HG03354 (cell line): ENCODE results near the gene NCAPH2.

Experiments used
- ATAC-seq: cut with Tn5 transposase; IDR thresholded peaks from one replicate; pipeline ENCODE4 v1.9.1; 2021; ENCODE audit warnings: mild to moderate bottlenecking; ENCODE audit not compliant: unreplicated experiment, poor library complexity, severe bottlenecking

NCAPH2 gene

DNA sequence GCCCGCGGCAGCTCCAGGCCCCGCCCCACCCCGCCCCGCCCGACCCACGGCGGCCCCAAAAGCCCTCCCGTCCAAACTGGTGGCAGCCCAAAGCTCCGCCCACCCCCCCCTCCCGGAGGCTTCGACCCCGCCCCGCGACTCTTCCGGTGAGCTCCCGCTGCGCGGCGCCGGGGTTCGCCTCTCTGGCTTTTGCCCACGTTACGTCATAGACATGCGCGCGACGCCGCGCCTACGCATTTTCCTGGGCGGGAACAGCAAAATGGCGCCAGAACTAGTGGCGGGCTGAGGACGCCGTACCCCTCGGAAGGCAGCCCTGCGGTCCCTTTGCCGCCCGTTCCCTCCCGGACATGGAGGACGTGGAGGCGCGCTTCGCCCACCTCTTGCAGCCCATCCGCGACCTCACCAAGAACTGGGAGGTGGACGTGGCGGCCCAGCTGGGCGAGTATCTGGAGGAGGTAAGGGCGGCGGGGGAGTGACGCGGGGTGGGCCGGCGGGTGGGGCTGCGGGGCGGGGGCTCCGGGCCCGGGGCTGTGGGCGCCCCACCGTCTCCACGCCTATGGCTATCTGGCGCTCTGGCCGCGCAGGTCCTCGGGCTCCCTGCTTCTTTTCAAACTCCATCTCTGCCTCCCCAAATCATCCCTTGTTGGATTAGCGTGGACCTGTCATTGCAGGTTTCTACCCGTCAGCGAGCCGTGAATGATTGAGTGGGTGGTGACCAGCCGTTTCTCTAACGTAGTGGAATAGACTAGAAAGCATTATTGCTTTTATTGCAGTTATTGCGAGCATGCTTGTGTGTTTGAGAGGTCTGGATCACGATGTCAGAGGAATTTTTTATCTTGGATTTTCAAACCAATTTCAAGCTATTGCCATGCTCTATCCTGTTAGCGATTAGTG is at the start of gene NCAPH2:
NCAPH2 (plus strand) TSS at position 234 of the 894 bp plus-strand sequence; CDS start at position 348, 114 bp downstream.
- peak; percentile 73 for ATAC-seq

- no peak for ATAC-seq
These were observed 49.0 kb upstream of the NCAPH2 start for GRCh38 chr22:50459016-50459415.

DNA sequence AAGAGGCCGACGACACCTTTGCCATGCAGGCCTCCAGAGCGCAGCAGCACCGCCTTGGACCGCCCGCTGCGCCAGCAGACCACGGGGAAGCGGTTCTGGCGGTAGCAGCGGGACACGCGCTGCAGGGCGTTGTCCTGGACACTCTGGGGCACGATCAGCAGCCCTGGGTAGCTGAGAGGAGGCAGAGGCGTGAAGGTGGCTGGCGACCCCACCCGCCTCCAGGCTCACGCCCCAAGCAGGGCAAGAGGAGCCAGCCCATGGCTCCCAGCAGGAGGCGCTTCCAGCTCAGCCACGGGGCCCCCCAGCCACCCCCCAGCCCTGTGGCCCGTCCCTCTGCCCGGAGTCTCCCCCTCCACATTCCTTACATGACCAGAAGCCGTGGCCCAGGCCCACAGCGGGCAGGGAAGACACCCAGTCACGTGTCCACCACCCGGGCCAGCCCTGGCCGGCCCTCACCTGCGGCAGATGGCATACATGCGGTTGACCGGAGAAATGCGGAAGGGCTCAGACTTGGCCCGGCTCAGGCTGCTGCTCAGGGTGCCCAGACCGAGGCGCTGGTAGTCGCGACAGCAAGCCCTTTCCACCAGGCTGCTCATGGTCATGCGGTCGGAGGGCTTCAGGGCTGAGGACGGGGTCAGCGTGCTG is 48.4 kb upstream of the NCAPH2 start:
- no peak for ATAC-seq

DNA sequence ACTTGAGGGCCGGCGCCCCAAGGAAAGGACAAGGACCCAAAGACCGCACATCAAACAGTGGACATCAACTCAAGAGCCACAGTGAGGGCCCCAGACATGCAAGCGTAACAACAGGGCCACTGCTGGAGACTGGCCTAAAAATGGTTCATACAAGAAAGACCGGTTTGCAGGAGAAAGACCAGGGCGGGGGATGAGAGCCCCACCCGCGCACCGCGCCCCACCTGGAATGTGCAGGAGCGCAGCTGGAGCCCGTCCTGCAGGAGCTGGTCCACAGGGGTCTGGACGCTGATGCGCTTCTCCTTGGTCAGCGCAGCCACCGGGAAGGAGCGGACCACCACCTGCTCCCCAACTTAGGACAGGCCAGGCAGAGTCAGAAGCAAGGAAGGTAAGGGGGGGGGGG is 47.1 kb upstream of the NCAPH2 start:
- no peak for ATAC-seq

DNA sequence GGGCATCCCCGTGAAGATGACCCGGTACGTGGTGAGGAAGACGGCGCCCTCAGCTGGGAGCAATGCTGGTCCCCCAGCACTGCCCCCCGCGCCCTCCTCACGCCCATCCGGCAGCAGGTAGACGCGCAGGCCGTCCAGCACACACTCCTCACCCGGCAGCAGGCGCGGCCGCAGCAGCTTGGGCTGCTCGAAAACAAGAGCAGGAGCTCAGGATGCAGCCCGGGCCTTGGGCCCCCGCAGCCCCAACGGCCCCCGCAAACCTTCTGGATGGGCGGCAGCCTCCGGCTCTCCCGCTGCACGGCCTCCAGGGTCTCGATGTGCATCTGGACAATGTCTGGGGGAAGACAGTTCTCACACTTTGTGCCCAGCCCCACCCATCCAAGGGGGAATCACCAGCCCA is 46.5 kb upstream of the NCAPH2 start:
- no peak for ATAC-seq

- no peak for ATAC-seq
These were observed 46.0 kb upstream of the NCAPH2 start for GRCh38 chr22:50461979-50462540.

DNA sequence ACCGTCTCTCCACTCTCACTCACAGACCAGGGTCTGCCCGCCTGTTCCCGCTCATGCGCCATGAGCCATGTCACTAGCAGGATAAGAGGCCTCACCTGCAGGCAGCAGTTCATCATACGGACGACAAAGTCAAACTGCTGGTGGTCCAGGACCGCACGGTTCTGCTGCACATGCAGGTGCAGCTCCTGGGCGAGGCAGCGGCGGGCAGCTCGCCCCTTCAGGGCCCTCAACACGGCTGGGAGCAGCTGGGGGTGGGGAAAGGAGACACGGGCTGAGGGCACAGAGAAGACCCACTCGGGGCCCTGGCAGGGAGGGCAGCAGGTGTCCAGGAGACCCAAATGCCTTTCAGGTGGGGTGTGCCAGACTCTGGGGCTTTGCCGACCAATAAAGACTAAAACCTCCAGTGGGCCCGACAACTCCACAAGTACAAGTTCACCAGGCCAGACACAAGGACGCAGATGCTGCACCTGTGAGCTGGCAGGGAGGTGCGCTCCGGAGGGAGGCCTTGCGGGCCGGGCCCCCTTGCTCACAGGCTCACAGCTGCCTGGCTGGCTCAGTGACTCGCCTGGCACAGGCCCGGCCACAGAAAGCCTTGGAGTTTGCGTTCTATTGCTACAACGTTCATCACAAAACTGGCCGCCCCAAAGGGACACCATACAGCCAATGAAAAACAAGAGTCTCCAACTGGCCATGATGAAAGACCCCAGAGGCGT is 44.7 kb upstream of the NCAPH2 start:
- ATAC-seq: no peak

- no peak for ATAC-seq
These were observed 43.6 kb upstream of the NCAPH2 start for GRCh38 chr22:50464451-50464850.

- no peak for ATAC-seq
These were observed 42.7 kb upstream of the NCAPH2 start for GRCh38 chr22:50465066-50465930.

- ATAC-seq: no peak
These were observed 40.7 kb upstream of the NCAPH2 start for GRCh38 chr22:50467341-50467740.

- ATAC-seq: no peak
These were observed 40.1 kb upstream of the NCAPH2 start for GRCh38 chr22:50467773-50468440.

DNA sequence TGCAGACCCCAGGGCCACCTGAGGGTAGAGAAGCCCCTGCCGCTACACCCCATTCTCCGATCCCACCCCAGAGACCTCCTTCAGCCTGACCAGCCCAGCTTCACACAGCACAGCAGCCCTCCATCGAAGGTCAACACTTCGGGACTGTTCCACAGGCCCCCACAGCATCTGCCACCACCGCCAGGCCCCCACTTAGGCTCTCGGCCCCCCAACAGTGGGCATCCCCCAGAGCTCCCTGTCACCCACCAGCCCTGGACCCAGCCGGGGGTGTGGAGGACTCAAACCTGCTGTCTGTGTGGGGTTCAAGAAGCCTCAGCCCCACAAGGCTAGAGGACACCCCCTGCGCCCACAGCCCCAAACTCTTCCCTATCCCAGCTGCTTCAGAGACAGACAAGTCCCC is 39.4 kb upstream of the NCAPH2 start:
- no peak for ATAC-seq

GRCh38 chr22:50469377-50470305 is 38.4 kb upstream of the NCAPH2 start:
- ATAC-seq: peak; percentile 63

DNA sequence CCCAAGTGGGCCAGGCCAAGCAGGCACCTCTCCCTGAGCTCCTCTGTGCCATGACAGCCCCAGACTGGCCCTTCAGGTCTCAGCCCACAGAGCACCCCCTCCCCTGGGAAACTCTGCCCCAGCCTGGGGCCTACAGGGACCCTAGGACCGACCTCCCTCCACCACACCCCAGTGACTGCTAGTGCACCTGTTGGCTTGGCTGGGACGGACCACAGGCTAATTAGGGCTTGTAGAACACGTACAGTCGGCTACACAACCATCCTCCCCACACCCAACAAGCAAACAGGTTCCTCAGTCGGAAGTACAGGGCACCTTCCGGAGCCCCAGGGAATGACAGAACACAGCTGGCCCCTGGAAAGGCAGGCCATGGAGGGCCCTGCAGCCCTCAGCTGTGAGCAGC is 37.5 kb upstream of the NCAPH2 start:
- peak; percentile 4 for ATAC-seq

GRCh38 chr22:50471197-50471847 is 36.7 kb upstream of the NCAPH2 start:
- ATAC-seq: no peak

DNA sequence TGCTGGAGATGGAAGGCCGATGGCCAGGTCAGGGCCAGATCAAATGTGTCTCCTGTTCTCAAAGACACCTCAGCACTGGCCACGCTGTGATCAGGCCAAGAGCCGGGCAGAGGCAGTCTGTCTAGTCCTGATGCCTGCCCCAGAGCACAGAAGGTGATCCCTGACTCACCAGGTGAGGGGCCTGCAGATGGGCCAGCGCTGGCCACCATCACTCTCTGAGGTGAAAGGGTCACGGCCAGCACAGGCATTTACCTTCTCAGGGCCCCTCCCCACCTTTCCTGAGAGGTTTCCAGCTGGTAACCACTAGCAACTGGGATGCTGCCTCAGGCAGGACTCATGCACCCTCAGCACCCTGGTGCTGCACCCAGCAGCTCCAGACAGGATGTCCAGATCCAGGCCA is 36.1 kb upstream of the NCAPH2 start:
- ATAC-seq: no peak

DNA sequence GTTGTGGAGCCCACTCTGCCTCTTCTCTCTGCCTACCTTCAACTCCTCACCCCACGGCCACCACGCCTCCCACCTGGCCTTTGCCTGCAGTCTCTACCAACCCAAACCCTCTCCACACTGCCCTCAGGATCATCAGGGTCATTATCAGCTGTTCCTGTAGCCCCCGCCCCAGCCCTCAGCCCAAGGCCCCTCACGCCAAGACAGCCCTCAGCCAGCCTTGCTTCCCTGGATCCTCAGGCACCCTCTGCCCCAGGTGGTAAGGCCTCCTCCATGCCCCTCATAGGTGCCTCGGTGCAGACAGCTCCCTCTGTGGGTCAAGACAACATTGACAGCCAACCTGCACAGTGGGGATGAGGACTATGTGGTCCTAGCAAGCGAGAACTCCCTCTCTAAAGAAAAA is 34.9 kb upstream of the NCAPH2 start:
- no peak for ATAC-seq
